Trophoblast cell (in vitro differentiated cells and primary cell): ENCODE measurements around the gene FMNL2.

Experiments
- DNase-seq, 2 donors: peaks; one replicate each; pipeline ENCODE4 v3.0.0-alpha.2; 2016
- H2AFZ ChIP-seq: 2 replicates; pipeline ENCODE4 v1.6.1; 2013; ENCODE audit warnings: low read length, moderate library complexity, mild to moderate bottlenecking; ENCODE audit not compliant: insufficient read depth, poor library complexity
- H2AK5ac ChIP-seq: 2 replicates; pipeline ENCODE4 v1.6.1; 2013; ENCODE audit warnings: mild to moderate bottlenecking, low read length
- H2BK120ac ChIP-seq: 2 replicates; pipeline ENCODE4 v1.6.1; 2013; ENCODE audit warnings: low read length, mild to moderate bottlenecking, moderate library complexity; ENCODE audit not compliant: insufficient read depth, poor library complexity
- H2BK12ac ChIP-seq: 2 replicates; pipeline ENCODE4 v1.6.1; 2013; ENCODE audit warnings: mild to moderate bottlenecking, low read length, moderate library complexity
- H2BK5ac ChIP-seq: 2 replicates; pipeline ENCODE4 v1.6.1; 2013; ENCODE audit warnings: low read length, low read depth, moderate library complexity, mild to moderate bottlenecking; ENCODE audit not compliant: poor library complexity
- H3K14ac ChIP-seq: 2 replicates; pipeline ENCODE4 v1.6.1; 2013; ENCODE audit warnings: mild to moderate bottlenecking, low read length
- H3K18ac ChIP-seq: 2 replicates; pipeline ENCODE4 v1.6.1; 2013; ENCODE audit warnings: mild to moderate bottlenecking, low read length
- H3K23ac ChIP-seq: 2 replicates; pipeline ENCODE4 v1.6.1; 2013; ENCODE audit warnings: low read length
- H3K27ac ChIP-seq: 2 replicates; pipeline ENCODE4 v1.5.1; 2013; ENCODE audit warnings: low read depth, mild to moderate bottlenecking, inconsistent platforms, low read length, moderate library complexity
- H3K27me3 ChIP-seq: 2 replicates; pipeline ENCODE4 v1.6.1; 2013; ENCODE audit warnings: inconsistent platforms, mild to moderate bottlenecking, low read length, moderate library complexity; ENCODE audit not compliant: insufficient read depth
- H3K36me3 ChIP-seq, 2 experiments: 1 replicate in 1 of 2; 2 replicates in 1 of 2; pipeline ENCODE4 v1.6.1; 2013; ENCODE audit warnings: low read length in 2 of 2, mild to moderate bottlenecking in 2 of 2, moderate library complexity in 1 of 2; ENCODE audit not compliant: insufficient read depth in 2 of 2, control insufficient read depth in 1 of 2
- H3K4ac ChIP-seq: 2 replicates; pipeline ENCODE4 v1.6.1; 2013; ENCODE audit warnings: low read depth, mild to moderate bottlenecking, low read length, moderate library complexity
- H3K4me1 ChIP-seq, 2 experiments: 1 replicate in 1 of 2; 2 replicates in 1 of 2; pipeline ENCODE4 v1.6.1; 2013; ENCODE audit warnings: low read length in 2 of 2, mild to moderate bottlenecking in 2 of 2, moderate library complexity in 1 of 2; ENCODE audit not compliant: insufficient read depth in 2 of 2, control insufficient read depth in 1 of 2
- H3K4me2 ChIP-seq: 2 replicates; pipeline ENCODE4 v1.6.1; 2013; ENCODE audit warnings: inconsistent platforms, mild to moderate bottlenecking, low read length, moderate library complexity
- H3K4me3 ChIP-seq: 2 replicates; pipeline ENCODE4 v1.5.1; 2013; ENCODE audit warnings: mild to moderate bottlenecking, low read depth, low read length, inconsistent platforms
- H3K79me1 ChIP-seq: one replicate; pipeline ENCODE4 v1.6.1; 2013; ENCODE audit warnings: low read length
- H3K79me2 ChIP-seq: 2 replicates; pipeline ENCODE4 v1.6.1; 2013; ENCODE audit warnings: low read length, mild to moderate bottlenecking; ENCODE audit not compliant: control insufficient read depth, insufficient read depth, poor library complexity
- H3K9ac ChIP-seq: 2 replicates; pipeline ENCODE4 v1.6.1; 2013; ENCODE audit warnings: mild to moderate bottlenecking, low read length
- H3K9me3 ChIP-seq: 2 replicates; pipeline ENCODE4 v1.6.1; 2013; ENCODE audit warnings: low read depth, mild to moderate bottlenecking, control low read depth, inconsistent platforms, low read length; ENCODE audit not compliant: insufficient read depth
- H4K12ac ChIP-seq: 2 replicates; pipeline ENCODE4 v1.6.1; 2013; ENCODE audit warnings: low read depth, mild to moderate bottlenecking, low read length, moderate library complexity
- H4K8ac ChIP-seq: 2 replicates; pipeline ENCODE4 v1.6.1; 2013; ENCODE audit warnings: low read depth, mild to moderate bottlenecking, low read length, moderate library complexity
- H4K91ac ChIP-seq: one replicate; pipeline ENCODE4 v1.6.1; 2013; ENCODE audit warnings: low read depth, mild to moderate bottlenecking, low read length, moderate library complexity
- WGBS: extraction: QIAGEN DNeasy Blood & Tissue Kit; methylation state at CpG from one replicate; pipeline ENCODE4 v1.1.7; 2013; ENCODE audit warnings: missing lambda C conversion rate; ENCODE audit not compliant: insufficient read length, insufficient coverage; ENCODE audit errors: extremely low coverage; 5-methylcytosine and 5-hydroxymethylcytosine counted together

Gene FMNL2

DNA sequence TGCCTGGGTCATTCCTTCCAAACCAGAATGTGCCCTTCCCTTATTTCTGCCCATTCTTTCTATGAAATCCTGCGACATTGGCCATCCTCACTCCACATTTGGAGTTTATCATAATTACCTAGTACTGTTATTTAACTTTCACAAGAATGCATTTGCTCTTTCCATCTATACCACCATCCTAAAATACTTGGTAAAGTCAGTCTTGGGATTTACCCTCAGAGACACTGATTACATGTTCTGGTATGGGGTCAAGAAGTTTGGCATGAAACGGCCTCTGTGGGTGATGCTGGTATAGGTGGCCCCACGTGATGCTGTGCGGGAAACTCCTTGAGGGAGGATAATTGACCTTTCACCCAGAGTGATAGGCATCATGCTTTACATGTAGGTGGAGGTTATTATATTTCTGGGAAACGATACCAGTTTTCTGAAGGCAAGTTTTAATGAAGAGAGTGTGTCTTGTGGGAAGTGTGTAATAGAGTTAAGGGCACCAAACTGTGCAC, 123.5 kb downstream of the FMNL2 start:
- Histone ChIP-seq H2AFZ (no peak overlapping the region), H3K36me3 (no peaks in the 10 kb centered on the region), H3K14ac (no peak overlapping the region), H3K4ac (no peak overlapping the region), H2BK12ac (no peak overlapping the region), H3K9me3 (no peaks in the 10 kb centered on the region), H3K27ac (no peak overlapping the region), H4K12ac (no peak overlapping the region), H2BK120ac (no peak overlapping the region), H3K4me1 (peaks cover 3 to 5% of the 10 kb centered on the region in 2 experiments), H4K91ac (no peak overlapping the region), H2AK5ac (no peak overlapping the region), H3K18ac (no peak overlapping the region), H3K23ac (no peak overlapping the region), H3K79me1 (peaks cover 2% of the 10 kb centered on the region), H3K79me2 (no peaks in the 10 kb centered on the region), H3K4me3 (no peak overlapping the region), H4K8ac (no peak overlapping the region), H3K9ac (no peak overlapping the region), H3K4me2 (no peak overlapping the region), H2BK5ac (no peak overlapping the region), H3K27me3 (no peaks in the 10 kb centered on the region)
- DNase-seq = peak; percentile 94 to 98
- WGBS = no CpG with 5 or more reads among the region's 5 CpGs

DNA sequence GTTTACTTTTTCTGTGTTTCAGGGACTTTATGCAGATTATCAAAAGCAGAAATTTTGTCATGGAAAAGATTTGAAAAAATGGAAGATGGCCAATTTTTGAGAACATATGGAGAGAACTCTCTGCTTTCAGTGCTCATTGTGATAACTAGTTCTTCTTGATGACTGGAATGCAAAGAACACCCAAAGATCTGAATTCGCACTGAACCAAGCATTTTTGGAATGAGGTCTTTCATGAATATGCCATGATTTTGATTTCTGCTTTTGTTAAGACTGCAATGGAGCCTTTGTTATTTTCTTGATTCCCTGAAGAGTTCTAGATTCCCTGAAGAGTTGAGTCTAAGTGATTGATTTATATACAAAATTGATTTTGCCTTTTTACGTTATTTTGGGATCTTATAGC, 124.1 kb downstream of the FMNL2 start:
- H3K23ac ChIP-seq = no peak overlapping the region
- peak; percentile 45 to 88 for DNase-seq
- H3K79me1 ChIP-seq = no peaks in the 10 kb centered on the region
- H2BK5ac ChIP-seq = no peak overlapping the region
- no peak overlapping the region for H4K91ac ChIP-seq
- no peaks in the 10 kb centered on the region for H3K36me3 ChIP-seq
- H4K12ac ChIP-seq = no peak overlapping the region
- H3K18ac ChIP-seq = no peak overlapping the region
- H2AFZ ChIP-seq = no peak overlapping the region
- H3K4ac ChIP-seq = no peak overlapping the region
- H3K9me3 ChIP-seq = no peaks in the 10 kb centered on the region
- H3K27me3 ChIP-seq = no peaks in the 10 kb centered on the region
- H4K8ac ChIP-seq = no peak overlapping the region
- H3K4me2 ChIP-seq = no peak overlapping the region
- no peak overlapping the region for H3K9ac ChIP-seq
- no peak overlapping the region for H2BK120ac ChIP-seq
- no peak overlapping the region for H3K27ac ChIP-seq
- H3K4me1 ChIP-seq = peaks cover 3% of the 10 kb centered on the region in 2 experiments
- no CpG with 5 or more reads among the region's 2 CpGs for WGBS
- no peaks in the 10 kb centered on the region for H3K79me2 ChIP-seq
- no peak overlapping the region for H3K14ac ChIP-seq
- no peak overlapping the region for H2AK5ac ChIP-seq
- H3K4me3 ChIP-seq = no peak overlapping the region
- no peak overlapping the region for H2BK12ac ChIP-seq

DNA sequence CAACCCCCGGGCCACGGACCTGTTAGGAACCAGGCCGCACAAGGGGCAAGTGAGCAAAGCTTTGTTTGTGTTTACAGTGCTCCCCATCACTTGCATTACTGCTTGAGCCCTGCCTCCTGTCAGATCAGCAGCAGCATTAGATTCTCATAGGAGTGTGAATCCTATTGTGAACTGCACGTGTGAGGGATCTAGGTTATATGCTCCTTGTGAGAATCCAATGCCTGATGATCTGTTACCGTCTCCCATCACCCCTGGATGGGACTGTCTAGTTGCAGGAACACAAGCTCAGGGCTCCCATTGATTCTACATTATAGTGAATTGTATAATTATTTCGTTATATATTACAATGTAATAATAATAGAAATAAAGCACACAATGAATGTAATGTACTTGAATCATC, 125.6 kb downstream of the FMNL2 start:
- Histone ChIP-seq H3K9ac (no peak overlapping the region), H3K14ac (no peak overlapping the region), H3K27me3 (no peaks in the 10 kb centered on the region), H2BK5ac (no peak overlapping the region), H2AK5ac (no peak overlapping the region), H3K79me2 (no peaks in the 10 kb centered on the region), H2BK12ac (no peak overlapping the region), H3K36me3 (no peaks in the 10 kb centered on the region), H4K8ac (no peak overlapping the region), H3K27ac (no peak overlapping the region), H4K91ac (no peak overlapping the region), H2AFZ (no peak overlapping the region), H3K4me2 (no peak overlapping the region), H3K79me1 (no peaks in the 10 kb centered on the region), H3K4me1 (peaks cover 8 to 10% of the 10 kb centered on the region in 2 experiments), H4K12ac (no peak overlapping the region), H3K18ac (no peak overlapping the region), H2BK120ac (no peak overlapping the region), H3K4ac (no peak overlapping the region), H3K9me3 (no peaks in the 10 kb centered on the region), H3K4me3 (no peak overlapping the region), H3K23ac (no peak overlapping the region)
- WGBS = no CpG with 5 or more reads among the region's 6 CpGs
- no peak for DNase-seq

DNA sequence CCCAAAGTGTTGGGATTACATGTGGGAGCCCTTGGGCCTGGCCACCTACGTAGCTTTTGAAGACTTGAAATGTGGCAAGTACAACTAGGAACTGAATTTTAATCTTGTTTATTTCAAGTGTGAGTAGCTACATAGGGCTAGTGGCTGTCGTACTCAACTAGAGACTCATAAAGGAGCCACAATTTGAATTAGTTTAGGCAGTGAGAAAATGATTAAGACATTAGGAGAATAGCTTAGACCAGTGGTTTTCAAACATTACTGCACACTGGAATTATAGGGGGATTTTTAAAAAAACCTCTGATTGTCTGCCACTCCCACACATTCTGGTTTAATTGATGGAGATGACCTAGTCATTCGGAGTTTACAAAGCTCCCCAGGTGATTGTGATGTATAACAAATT, 127.1 kb downstream of the FMNL2 start:
- Histone ChIP-seq H3K14ac (no peak overlapping the region), H3K4me1 (peaks cover 5 to 12% of the 10 kb centered on the region in 2 experiments), H3K36me3 (no peaks in the 10 kb centered on the region), H3K4me3 (no peak overlapping the region), H2AFZ (no peak overlapping the region), H4K91ac (no peak overlapping the region), H3K4ac (no peak overlapping the region), H4K12ac (no peak overlapping the region), H2BK12ac (no peak overlapping the region), H2AK5ac (no peak overlapping the region), H3K27me3 (no peaks in the 10 kb centered on the region), H3K79me2 (no peaks in the 10 kb centered on the region), H3K79me1 (no peaks in the 10 kb centered on the region), H2BK5ac (no peak overlapping the region), H3K9me3 (no peaks in the 10 kb centered on the region), H4K8ac (no peak overlapping the region), H3K23ac (no peak overlapping the region), H2BK120ac (no peak overlapping the region), H3K27ac (no peak overlapping the region), H3K9ac (no peak overlapping the region), H3K18ac (no peak overlapping the region), H3K4me2 (no peak overlapping the region)
- WGBS = no CpG with 5 or more reads among the region's 3 CpGs
- DNase-seq = no peak
